Activated CD8-positive, alpha-beta T cell treated with anti-CD3 and anti-CD28 coated beads, Interleukin-2, amount 10 ng/mL, durations not matched to agents 7 days and 5 days (primary cell): Measurements from ENCODE around the gene BRD9. TPM values are rescaled to one million over a fixed set of nuclear protein-coding genes. Genes with fewer than 3 reads are reported as not detected.
"Not testable (repeated sequence)": the region's sequence is repeated elsewhere in the genome, so short reads cannot be mapped to it uniquely, and the experiment has no call there.

ENCODE experiments used
- ATAC-seq: fragments of 150-1000 bp; cut with Tn5 transposase; one replicate; pipeline ENCODE4 v1.10.0; 2021; ENCODE audit warnings: moderate library complexity
- CTCF ChIA-PET: fragments of 350-600 bp; sonication (Branson Sonifier 250); formaldehyde crosslinking; loops from one replicate; lab custom pipeline; 2021; ENCODE audit warnings: antibody characterized with exemption; lab: Charles Lee
- POLR2A ChIA-PET: fragments of 350-600 bp; sonication (Branson Sonifier 250); formaldehyde crosslinking; loops from one replicate; lab custom pipeline; 2021; ENCODE audit warnings: antibody characterized with exemption; lab: Charles Lee
- DNase-seq: peaks from one replicate; pipeline ENCODE4 v3.0.0-alpha.2; 2020
- H3K27ac Mint-ChIP-seq: one replicate; pipeline ENCODE4 v1.8.0; 2021; ENCODE audit warnings: mild to moderate bottlenecking, mixed read lengths
- H3K27me3 Mint-ChIP-seq: one replicate; pipeline ENCODE4 v1.8.0; 2021; ENCODE audit warnings: low read depth, mixed read lengths
- H3K36me3 Mint-ChIP-seq: one replicate; pipeline ENCODE4 v1.8.0; 2021; ENCODE audit warnings: low read depth, mixed read lengths
- H3K4me1 Mint-ChIP-seq: one replicate; pipeline ENCODE4 v1.8.0; 2021; ENCODE audit warnings: low read depth, mixed read lengths
- H3K4me3 Mint-ChIP-seq: one replicate; pipeline ENCODE4 v1.8.0; 2021; ENCODE audit warnings: mild to moderate bottlenecking, mixed read lengths
- H3K9me3 Mint-ChIP-seq: one replicate; pipeline ENCODE4 v1.8.0; 2022; ENCODE audit warnings: mixed read lengths; ENCODE audit not compliant: insufficient read depth
- total RNA-seq, 2 experiments: library from RNA; stranded (reverse); gene quantifications; one replicate each; pipeline ENCODE4 v1.2.3, GENCODE V29; 2021

BRD9 gene
- total RNA-seq, 2 experiments from 2014 or later = 58.9 to 60.7 TPM

DNA sequence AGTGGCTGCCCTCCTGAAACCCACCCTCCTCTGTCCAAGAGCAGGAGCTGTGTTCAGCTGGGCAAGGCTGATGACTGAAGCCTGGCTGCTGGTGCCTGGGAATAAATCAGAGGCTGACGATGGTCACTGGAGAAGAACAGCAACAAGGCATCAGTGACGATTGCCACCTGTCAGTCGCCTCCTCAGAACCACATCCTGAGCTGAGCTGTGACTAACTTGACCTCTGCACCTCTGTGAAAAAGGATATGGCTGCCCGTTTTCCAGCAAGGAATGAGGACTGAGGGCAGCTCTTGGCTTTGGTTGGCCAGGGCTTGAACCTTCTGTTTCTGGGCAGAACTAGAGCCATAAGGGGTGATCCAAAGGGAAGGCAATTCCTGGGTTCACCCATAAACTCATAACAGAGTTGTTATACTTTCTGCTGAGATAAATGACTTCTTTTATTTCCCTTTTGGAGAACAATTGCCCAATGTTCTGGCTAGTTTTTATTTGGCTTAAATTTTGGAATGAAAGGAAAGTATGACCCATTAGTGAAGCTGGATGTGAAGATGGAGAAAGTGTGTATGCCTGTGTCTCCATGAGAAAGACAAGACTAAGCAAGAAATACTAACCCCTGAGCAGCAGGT, 40.1 kb upstream of the BRD9 start:
- no peak overlapping the region for H3K4me3 Mint-ChIP-seq
- ChIA-PET CTCF (interaction anchor here (0.9 to 4.2 kb wide), 8 partner anchors 9 to 235 kb away, joined by 3 to 37 read pairs (median 4); no protein-coding TSS in a partner anchor), POLR2A (interaction anchor here (1.1 to 1.2 kb wide), 2 partner anchors 12 to 24 kb away, joined by 3 to 4 read pairs; no protein-coding TSS in a partner anchor)
- ATAC-seq = no peak
- no peak for DNase-seq
- no peaks in the 10 kb centered on the region for H3K9me3 Mint-ChIP-seq
- peak overlapping the region; percentile 37 for H3K27ac Mint-ChIP-seq
- H3K4me1 Mint-ChIP-seq = peaks cover 28% of the 10 kb centered on the region
- peaks cover under 1% of the 10 kb centered on the region for H3K36me3 Mint-ChIP-seq
- H3K27me3 Mint-ChIP-seq = peaks cover 13% of the 10 kb centered on the region

- Mint-ChIP-seq H3K4me1 (peaks cover 32% of the 10 kb centered on the region), H3K36me3 (peaks cover 3% of the 10 kb centered on the region)
Observed at GRCh38 chr5:932151-932627, 39.6 kb upstream of the BRD9 start.

GRCh38 chr5:931570-932145, 39.1 kb upstream of the BRD9 start:
- no peak for ATAC-seq
- Mint-ChIP-seq H3K4me1 (peaks cover 34% of the 10 kb centered on the region), H3K27me3 (peaks cover 17% of the 10 kb centered on the region), H3K36me3 (peaks cover 3% of the 10 kb centered on the region), H3K9me3 (no peaks in the 10 kb centered on the region), H3K27ac (no peak overlapping the region), H3K4me3 (no peak overlapping the region)
- no peak for DNase-seq
- CTCF ChIA-PET = interaction anchor here (1.1 to 4.2 kb wide), 6 partner anchors 8 to 236 kb away, joined by 3 to 37 read pairs (median 4); no protein-coding TSS in a partner anchor
- POLR2A ChIA-PET = interaction anchor here (1.1 to 1.2 kb wide), 2 partner anchors 11 to 25 kb away, joined by 3 to 4 read pairs; no protein-coding TSS in a partner anchor

More at GRCh38 chr5:932151-932627, 39.6 kb upstream of the BRD9 start:
- no peak overlapping the region for H3K4me3 Mint-ChIP-seq
- H3K27me3 Mint-ChIP-seq = peaks cover 17% of the 10 kb centered on the region
- CTCF ChIA-PET = interaction anchor here (0.9 to 4.2 kb wide), 8 partner anchors 8 to 235 kb away, joined by 3 to 37 read pairs (median 4); no protein-coding TSS in a partner anchor
- H3K9me3 Mint-ChIP-seq = no peaks in the 10 kb centered on the region
- no peak for ATAC-seq
- POLR2A ChIA-PET = interaction anchor here (1.1 to 1.2 kb wide), 2 partner anchors 12 to 25 kb away, joined by 3 to 4 read pairs; no protein-coding TSS in a partner anchor
- DNase-seq = no peak
- no peak overlapping the region for H3K27ac Mint-ChIP-seq

- CTCF ChIA-PET = interaction anchor here (1.1 to 2.2 kb wide), 4 partner anchors 17 to 237 kb away, joined by 4 to 6 read pairs (median 4); no protein-coding TSS in a partner anchor
- Mint-ChIP-seq H3K4me1 (peaks cover 30% of the 10 kb centered on the region), H3K36me3 (peaks cover 3% of the 10 kb centered on the region), H3K9me3 (no peaks in the 10 kb centered on the region), H3K4me3 (no peak overlapping the region), H3K27ac (no peak overlapping the region), H3K27me3 (peaks cover 25% of the 10 kb centered on the region)
- ATAC-seq (no peak), DNase-seq (no peak)
- POLR2A ChIA-PET = no interaction called here
Observed at GRCh38 chr5:930866-931265, 38.3 kb upstream of the BRD9 start.

- H3K27me3 Mint-ChIP-seq = peaks cover 33% of the 10 kb centered on the region
- H3K27ac Mint-ChIP-seq = no peak overlapping the region
- peaks cover 3% of the 10 kb centered on the region for H3K36me3 Mint-ChIP-seq
- peaks cover 25% of the 10 kb centered on the region for H3K4me1 Mint-ChIP-seq
- H3K9me3 Mint-ChIP-seq = no peaks in the 10 kb centered on the region
- DNase-seq (no peak), ATAC-seq (no peak)
- ChIA-PET POLR2A (no interaction called here), CTCF (interaction anchor here (1.4 kb wide), 1 partner anchor 81 kb away, joined by 3 read pairs; no protein-coding TSS in a partner anchor)
- H3K4me3 Mint-ChIP-seq = no peak overlapping the region
Observed at GRCh38 chr5:929596-929995, 37.0 kb upstream of the BRD9 start.

DNA sequence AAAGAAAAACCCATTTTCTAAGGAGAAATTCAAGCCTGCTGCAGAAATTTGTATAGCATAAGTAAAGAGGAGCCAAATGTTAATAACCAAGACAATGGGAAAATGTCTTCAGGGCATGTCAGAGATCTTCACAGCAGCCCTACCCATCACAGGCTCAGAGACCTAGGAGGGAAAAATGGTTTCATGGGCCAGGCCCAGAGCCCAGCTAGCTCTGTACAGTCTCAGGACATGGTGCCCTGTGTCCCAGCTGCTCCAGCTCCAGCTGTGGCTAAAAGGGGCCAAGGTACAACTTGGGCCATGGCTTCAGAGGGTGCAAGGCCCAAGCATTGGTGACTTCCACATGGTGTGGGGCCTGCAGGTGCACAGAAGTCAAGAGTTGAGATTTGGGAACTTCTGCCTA, 36.6 kb upstream of the BRD9 start:
- H3K9me3 Mint-ChIP-seq, H3K36me3 Mint-ChIP-seq, H3K27ac Mint-ChIP-seq, H3K4me3 Mint-ChIP-seq, DNase-seq, ATAC-seq, POLR2A ChIA-PET: not testable (repeated sequence)
- Mint-ChIP-seq H3K27me3 (peaks cover 33% of the 10 kb centered on the region), H3K4me1 (peaks cover 25% of the 10 kb centered on the region)
- CTCF ChIA-PET = interaction anchor here (1.4 kb wide), 1 partner anchor 82 kb away, joined by 3 read pairs; no protein-coding TSS in a partner anchor

DNA sequence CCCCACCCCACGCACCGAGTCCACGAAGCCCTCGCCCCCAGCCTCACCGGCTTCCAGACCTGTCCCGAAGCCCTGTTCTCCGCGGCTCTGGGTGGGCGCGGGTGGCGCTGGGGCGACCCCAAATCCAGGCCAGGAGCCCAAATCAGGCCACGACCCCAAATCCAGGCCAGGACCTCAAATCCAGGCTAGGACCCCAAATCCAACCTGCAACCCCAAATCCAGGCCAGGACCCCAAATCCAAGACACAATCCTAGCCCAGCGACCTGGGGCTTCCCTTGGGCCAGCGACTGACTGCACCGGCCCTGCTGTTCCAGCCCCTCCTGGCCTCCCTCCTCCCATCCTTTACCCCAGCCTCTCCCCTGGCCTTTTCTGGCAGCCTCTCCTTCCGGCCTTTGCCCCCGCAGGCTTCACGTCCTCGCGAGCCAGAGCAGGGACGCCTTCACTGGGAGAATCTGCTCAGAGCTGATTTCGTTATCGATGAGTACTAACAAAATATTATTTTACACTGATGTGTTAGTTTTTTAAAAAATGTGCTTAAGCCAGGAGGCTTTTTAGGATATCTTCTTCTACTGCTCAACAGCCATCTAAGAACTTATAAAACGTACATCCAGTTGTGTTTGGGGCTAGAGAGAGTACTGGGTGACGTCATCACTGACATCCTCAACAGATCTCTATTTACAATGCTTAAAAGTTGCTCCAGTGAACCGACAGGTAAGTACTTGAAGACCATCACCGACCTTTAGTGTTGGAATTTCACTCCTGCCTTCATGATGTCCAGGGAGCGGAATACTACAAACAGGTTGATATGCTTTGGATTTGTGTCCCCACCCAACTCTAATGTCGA, 34.8 kb upstream of the BRD9 start:
- Mint-ChIP-seq H3K9me3 (no peaks in the 10 kb centered on the region), H3K27ac (no peak overlapping the region), H3K4me3 (no peak overlapping the region), H3K4me1 (peaks cover 18% of the 10 kb centered on the region), H3K27me3 (peaks cover 33% of the 10 kb centered on the region), H3K36me3 (peaks cover 3% of the 10 kb centered on the region)
- DNase-seq = no peak
- POLR2A ChIA-PET = no interaction called here
- CTCF ChIA-PET = interaction anchor here (1.0 to 2.2 kb wide), 2 partner anchors 23 to 83 kb away, joined by 3 to 7 read pairs; no protein-coding TSS in a partner anchor
- no peak for ATAC-seq

GRCh38 chr5:926417-927171, 34.0 kb upstream of the BRD9 start:
- H3K27ac Mint-ChIP-seq = no peak overlapping the region
- H3K4me3 Mint-ChIP-seq = no peak overlapping the region
- ATAC-seq = peak; percentile 71
- ChIA-PET CTCF (interaction anchor here (0.7 to 2.2 kb wide), 7 partner anchors 20 to 217 kb away, joined by 3 to 7 read pairs (median 3); no protein-coding TSS in a partner anchor), POLR2A (no interaction called here)
- H3K36me3 Mint-ChIP-seq = peaks cover 3% of the 10 kb centered on the region
- peaks cover 14% of the 10 kb centered on the region for H3K4me1 Mint-ChIP-seq
- H3K9me3 Mint-ChIP-seq = no peaks in the 10 kb centered on the region
- DNase-seq = no peak
- peaks cover 33% of the 10 kb centered on the region for H3K27me3 Mint-ChIP-seq

- no peak overlapping the region for H3K4me3 Mint-ChIP-seq
- H3K27ac Mint-ChIP-seq = no peak overlapping the region
- H3K4me1 Mint-ChIP-seq = peaks cover 14% of the 10 kb centered on the region
- H3K36me3 Mint-ChIP-seq = peaks cover 7% of the 10 kb centered on the region
- peak; percentile 97 for ATAC-seq
- ChIA-PET CTCF (interaction anchor here (0.7 to 5.7 kb wide), 39 partner anchors 10 to 261 kb away, joined by 3 to 65 read pairs (median 5); partner anchors contain the start of gene NKD2), POLR2A (no interaction called here)
- DNase-seq = peak; percentile 84
- no peaks in the 10 kb centered on the region for H3K9me3 Mint-ChIP-seq
- H3K27me3 Mint-ChIP-seq = peaks cover 23% of the 10 kb centered on the region
Observed at GRCh38 chr5:923281-923873, 30.8 kb upstream of the BRD9 start.
